ENCODE results near the gene SZT2.
A peak's percentile ranks its signal among the peaks of the same experiment; 100 is the strongest.

SZT2 gene

DNA sequence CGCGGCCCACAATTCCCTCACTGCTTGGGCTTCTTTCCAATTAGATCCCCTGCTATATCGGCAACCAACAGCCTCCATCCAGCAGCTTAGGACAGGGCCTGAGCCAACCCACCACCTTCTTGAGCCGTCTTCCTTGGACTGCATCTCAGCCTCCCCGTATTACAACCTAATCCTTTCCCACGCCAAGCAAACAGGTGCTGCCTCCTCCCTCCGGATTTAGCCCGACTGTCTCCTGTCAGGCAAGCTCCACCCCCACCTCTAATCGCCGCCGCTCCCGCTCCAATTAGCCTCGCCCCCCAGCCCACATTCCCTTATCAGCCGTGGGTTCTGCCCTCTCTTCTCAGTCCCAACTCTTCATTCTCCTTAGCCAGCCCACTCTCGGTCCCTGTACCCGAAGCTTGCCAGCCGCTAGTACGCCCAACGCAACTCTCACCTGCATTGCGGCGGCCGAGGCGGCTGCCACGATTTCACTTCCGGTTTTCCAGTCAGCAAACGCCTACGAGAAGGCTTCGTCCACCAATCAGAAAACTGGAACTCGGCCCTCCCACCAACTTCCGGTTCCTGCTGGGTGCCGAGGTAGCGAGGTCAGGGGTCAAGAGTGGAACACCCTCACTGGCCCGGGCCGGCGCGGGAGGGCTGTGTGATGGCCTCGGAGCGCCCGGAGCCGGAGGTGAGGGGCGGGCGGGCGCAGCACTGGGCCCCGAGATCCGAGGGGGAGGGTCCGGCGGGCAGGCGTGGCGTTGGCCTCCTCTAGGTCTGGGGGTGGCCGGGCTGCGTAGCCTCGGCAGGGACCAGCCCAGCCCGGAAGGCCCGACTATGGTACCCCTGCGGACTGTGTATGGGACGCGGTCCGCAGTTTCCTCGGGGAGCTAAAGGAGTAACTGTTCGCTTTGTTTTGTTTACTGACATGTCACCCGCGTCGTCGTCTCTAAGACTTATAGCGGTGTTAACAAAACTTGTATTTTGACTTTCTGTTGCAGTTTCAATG is at the start of gene SZT2, which contains the start of gene MED8:
Gene SZT2, plus strand, starts transcription at position 574 of the 988 bp plus-strand sequence. Its CDS starts 70 bp downstream, at position 644.
Gene MED8, minus strand, starts transcription at position 475 of the 988 bp plus-strand sequence. Its CDS starts 36 bp downstream, at position 439.
- H3K4me3 ChIP-seq (ENCODE audit: low read length), result peak within 1 kb of the TSS; percentile 95
- DNase-seq (ENCODE audit: low read depth), result peak; percentile 79
- TF ChIP-seq CTCF (conservative IDR thresholded peaks at IDR 0.05; ENCODE audit: low read depth, low read length), result no peak

- DNase-seq (ENCODE audit: low read depth), result no peak
- H3K4me3 ChIP-seq (ENCODE audit: low read length), result no peak overlapping the region
- no peak for TF ChIP-seq CTCF (conservative IDR thresholded peaks at IDR 0.05; ENCODE audit: low read depth, low read length)
These were observed 49.1 kb upstream of the SZT2 start for GRCh38 chr1:43340559-43340958.

DNA sequence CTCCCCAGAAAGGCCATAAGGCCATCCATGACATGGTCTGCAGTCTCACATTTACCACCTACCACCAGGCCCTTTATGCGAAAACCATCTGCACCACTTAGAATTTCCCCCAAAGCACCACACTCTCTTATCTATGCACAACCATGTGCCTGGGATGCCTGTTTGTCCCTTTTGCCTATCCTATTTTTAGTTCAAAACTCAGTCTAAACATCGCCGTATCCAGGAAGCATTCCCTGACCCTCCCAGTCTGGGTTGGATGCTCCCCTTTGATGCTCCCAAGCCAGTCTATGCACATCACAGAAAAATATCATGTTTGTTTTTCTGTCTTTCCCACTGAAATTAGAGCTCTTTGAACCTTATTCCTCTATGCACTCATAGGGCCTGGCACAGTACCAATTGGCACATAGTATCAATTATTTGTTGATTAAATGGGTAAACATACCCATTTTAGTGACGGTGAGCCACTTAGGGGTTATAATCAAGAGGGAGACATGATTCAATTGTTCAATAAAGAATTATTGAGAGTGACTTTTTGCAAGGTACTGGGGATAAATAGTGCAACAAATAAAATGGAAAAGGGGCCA is 45.3 kb upstream of the SZT2 start:
- DNase-seq (ENCODE audit: low read depth), result no peak
- no peak overlapping the region for H3K4me3 ChIP-seq (ENCODE audit: low read length)
- TF ChIP-seq CTCF (conservative IDR thresholded peaks at IDR 0.05; ENCODE audit: low read depth, low read length), result no peak

- TF ChIP-seq CTCF (conservative IDR thresholded peaks at IDR 0.05; ENCODE audit: low read depth, low read length), result no peak
- no peak overlapping the region for H3K4me3 ChIP-seq (ENCODE audit: low read length)
- DNase-seq (ENCODE audit: low read depth), result no peak
These were observed 44.6 kb upstream of the SZT2 start for GRCh38 chr1:43345120-43345519.

GRCh38 chr1:43346636-43347035 is 43.1 kb upstream of the SZT2 start:
- DNase-seq (ENCODE audit: low read depth), result no peak
- no peak overlapping the region for H3K4me3 ChIP-seq (ENCODE audit: low read length)
- TF ChIP-seq CTCF (conservative IDR thresholded peaks at IDR 0.05; ENCODE audit: low read depth, low read length), result no peak

GRCh38 chr1:43348343-43348808 is 41.3 kb upstream of the SZT2 start:
- peak overlapping the region; percentile 56 for H3K4me3 ChIP-seq (ENCODE audit: low read length)
- no peak for DNase-seq (ENCODE audit: low read depth)
- no peak for TF ChIP-seq CTCF (conservative IDR thresholded peaks at IDR 0.05; ENCODE audit: low read depth, low read length)

Data from retinal pigment epithelial cell (primary cell).